Measurements from ENCODE around the gene C1QTNF2. TPM values are rescaled to one million over a fixed set of nuclear protein-coding genes. Genes with fewer than 3 reads are reported as not detected.

C1QTNF2 gene
- total and polyA plus RNA-seq, 3 experiments from 2014 or later = not detected

DNA sequence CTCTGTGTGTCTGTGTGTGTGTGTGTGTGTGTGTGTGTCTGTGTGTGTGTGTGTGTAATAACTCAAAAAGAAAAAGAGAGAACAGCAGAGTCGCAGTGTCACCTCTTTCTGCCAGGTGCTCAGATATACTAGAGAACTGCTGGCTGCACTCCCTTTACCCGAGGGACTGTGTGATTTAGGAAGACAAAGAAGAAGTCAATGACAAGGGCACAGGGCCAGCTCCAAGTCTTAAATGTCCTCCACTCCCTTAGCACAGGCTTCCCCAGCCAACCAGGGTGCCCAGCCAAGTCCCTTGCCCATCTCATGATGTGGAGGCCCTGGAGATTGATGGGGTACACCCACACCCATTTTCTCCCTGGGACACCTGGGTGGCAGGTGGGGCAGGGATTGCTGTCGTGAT is 66.7 kb downstream of the C1QTNF2 start:
- no peak overlapping the region for H3K4me3 ChIP-seq (ENCODE audit: low read length)
- ChIA-PET POLR2A (no interaction called here), CTCF (no interaction called here)
- no peaks in the 10 kb centered on the region for H3K4me1 ChIP-seq (ENCODE audit: insufficient read depth, low read length)
- no peak overlapping the region for H3K4me3 Mint-ChIP-seq
- no peaks in the 10 kb centered on the region for H3K9me3 Mint-ChIP-seq
- no peak overlapping the region for H3K27ac Mint-ChIP-seq
- no peak overlapping the region for H3K27ac ChIP-seq (ENCODE audit: low read depth, low read length)
- no peaks in the 10 kb centered on the region for H3K4me1 Mint-ChIP-seq
- H3K27me3 ChIP-seq (ENCODE audit: insufficient read depth, low read length, poor library complexity, severe bottlenecking) = peaks cover 5% of the 10 kb centered on the region
- H3K27me3 Mint-ChIP-seq = peaks cover 15 to 41% of the 10 kb centered on the region in 2 donors
- no peaks in the 10 kb centered on the region for H3K36me3 ChIP-seq (ENCODE audit: insufficient read depth, low read length)
- H3K36me3 Mint-ChIP-seq = no peaks in the 10 kb centered on the region
- DNase-seq = no peak
- no peaks in the 10 kb centered on the region for H3K9me3 ChIP-seq (ENCODE audit: low read length)

DNA sequence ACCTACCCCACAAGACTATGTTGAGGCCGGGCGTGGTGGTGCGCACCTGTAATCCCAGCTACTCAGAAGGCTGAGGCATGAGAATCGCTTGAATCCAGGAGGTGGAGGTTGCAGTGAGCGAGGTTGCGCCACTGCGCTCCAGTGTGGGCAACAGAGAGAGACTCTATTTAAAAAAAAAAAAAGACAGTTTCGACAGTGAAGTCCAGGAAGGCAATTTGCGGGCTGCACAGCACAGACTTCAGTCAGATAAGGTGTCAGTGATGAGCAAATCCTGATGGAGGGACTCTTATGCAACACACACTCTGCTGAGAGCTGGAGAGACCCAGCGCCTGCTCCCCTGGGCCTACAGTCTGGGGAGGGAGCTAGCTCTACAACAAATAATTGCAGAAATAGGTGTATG is 72.2 kb downstream of the C1QTNF2 start:
- Mint-ChIP-seq H3K9me3 (no peaks in the 10 kb centered on the region), H3K27me3 (peaks cover 3 to 21% of the 10 kb centered on the region in 2 donors), H3K4me1 (peaks cover 0 to 1% (median 0%) of the 10 kb centered on the region in 3 donors), H3K27ac (no peak overlapping the region), H3K4me3 (peak overlapping the region in 1 of 7 donors; percentile 55), H3K36me3 (peaks cover 0 to 2% (median 0%) of the 10 kb centered on the region in 3 donors)
- Histone ChIP-seq H3K36me3 (ENCODE audit: insufficient read depth, low read length) (no peaks in the 10 kb centered on the region), H3K4me3 (ENCODE audit: low read length) (no peak overlapping the region), H3K9me3 (ENCODE audit: low read length) (no peaks in the 10 kb centered on the region), H3K27ac (ENCODE audit: low read depth, low read length) (no peak overlapping the region), H3K27me3 (ENCODE audit: insufficient read depth, low read length, poor library complexity, severe bottlenecking) (no peaks in the 10 kb centered on the region), H3K4me1 (ENCODE audit: insufficient read depth, low read length) (no peaks in the 10 kb centered on the region)
- CTCF ChIA-PET = interaction anchor here (0.7 kb wide), 1 partner anchor 10 kb away, joined by 3 read pairs; no protein-coding TSS in a partner anchor
- no peak for DNase-seq
- POLR2A ChIA-PET = no interaction called here

DNA sequence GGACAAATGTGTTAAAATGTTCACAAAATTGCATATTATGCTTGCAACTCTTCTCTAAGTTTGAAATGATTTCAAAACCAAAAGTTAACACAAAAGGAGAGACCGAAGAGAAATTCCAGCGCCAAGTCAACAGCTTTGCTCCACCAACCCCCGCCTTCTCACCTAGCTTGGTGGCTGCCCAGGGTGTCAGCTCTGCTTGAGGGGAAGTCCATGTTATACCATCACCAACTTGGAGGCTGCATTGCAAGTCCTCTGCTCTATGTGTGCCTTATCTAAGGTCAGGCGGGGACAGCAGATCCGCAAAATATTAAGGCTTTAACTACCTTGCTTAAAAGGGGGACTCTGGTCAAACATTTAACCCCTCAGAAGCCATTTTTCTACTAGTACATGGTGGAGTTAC is 72.7 kb downstream of the C1QTNF2 start:
- no peaks in the 10 kb centered on the region for H3K9me3 Mint-ChIP-seq
- CTCF ChIA-PET = interaction anchor here (0.7 kb wide), 1 partner anchor 10 kb away, joined by 3 read pairs; no protein-coding TSS in a partner anchor
- no peak overlapping the region for H3K27ac ChIP-seq (ENCODE audit: low read depth, low read length)

More for the DNA sequence above, 72.7 kb downstream of the C1QTNF2 start:
- Mint-ChIP-seq H3K27me3 (peaks cover under 1 to 18% of the 10 kb centered on the region in 2 donors), H3K27ac (no peak overlapping the region), H3K36me3 (peaks cover 0 to 2% (median 0%) of the 10 kb centered on the region in 3 donors), H3K4me3 (no peak overlapping the region), H3K4me1 (peaks cover 0 to 1% (median 0%) of the 10 kb centered on the region in 3 donors)
- POLR2A ChIA-PET = no interaction called here
- Histone ChIP-seq H3K36me3 (ENCODE audit: insufficient read depth, low read length) (no peaks in the 10 kb centered on the region), H3K9me3 (ENCODE audit: low read length) (no peaks in the 10 kb centered on the region), H3K4me3 (ENCODE audit: low read length) (no peak overlapping the region), H3K4me1 (ENCODE audit: insufficient read depth, low read length) (no peaks in the 10 kb centered on the region), H3K27me3 (ENCODE audit: insufficient read depth, low read length, poor library complexity, severe bottlenecking) (no peaks in the 10 kb centered on the region)
- no peak for DNase-seq

Other genes starting within 250 kb of the C1QTNF2 start
- gene FABP6, start 141.1 kb downstream of the C1QTNF2 start, total RNA-seq = not detected
- not detected for gene FABP6, start 141.1 kb downstream of the C1QTNF2 start, polyA plus RNA-seq
- not detected for gene CCNJL, start 58.1 kb downstream of the C1QTNF2 start, total RNA-seq
- gene CCNJL, start 58.1 kb downstream of the C1QTNF2 start, polyA plus RNA-seq = not detected
- 1 to 10 TPM; 1.0 to 1.2 TPM for gene FAM200C, start 29.4 kb upstream of the C1QTNF2 start, total RNA-seq
- gene FAM200C, start 29.4 kb upstream of the C1QTNF2 start, polyA plus RNA-seq = 0.12 TPM
- gene SLU7, start 48.5 kb upstream of the C1QTNF2 start, total RNA-seq = 10 to 100 TPM; 48.3 to 55.7 TPM
- gene SLU7, start 48.5 kb upstream of the C1QTNF2 start, polyA plus RNA-seq = 94.1 TPM
- 10 to 100 TPM; 79.8 to 82.2 TPM for gene PTTG1, start 51.2 kb upstream of the C1QTNF2 start, total RNA-seq
- 40.2 TPM for gene PTTG1, start 51.2 kb upstream of the C1QTNF2 start, polyA plus RNA-seq